Motor neuron (in vitro differentiated cells): ENCODE results near the gene FXYD2. TPM values are rescaled to one million over a fixed set of nuclear protein-coding genes. Genes with fewer than 3 reads are reported as not detected.

Experiments used
- ATAC-seq, 8 experiments: fragments of 200-7000 bp; cut with Tn5 transposase; replicated peaks in 6 of 8; 2 replicates each; pipeline ENCODE4 v1.8.0; 2021; ENCODE audit warnings: mild to moderate bottlenecking in 8 of 8, moderate library complexity in 8 of 8
- H3K27ac ChIP-seq, 2 donors: fragments of 250-450 bp; sonication (Bioruptor Pico); 2 replicates each; pipeline ENCODE4 v1.9.0; 2021; ENCODE audit warnings: antibody characterized with exemption in 2 of 2, mild to moderate bottlenecking in 2 of 2, moderate library complexity in 1 of 2
- H3K4me1 ChIP-seq, 2 donors: fragments of 250-450 bp; sonication (Bioruptor Pico); replicated peaks in 1 of 2; 2 replicates each; pipeline ENCODE4 v1.6.1; 2021; ENCODE audit warnings: antibody characterized with exemption in 2 of 2, mild to moderate bottlenecking in 2 of 2, moderate library complexity in 1 of 2
- H3K4me3 ChIP-seq, 5 donors: fragments of 250-450 bp; sonication (Bioruptor Pico); 2 replicates each; pipeline ENCODE4 v1.9.0; 2021; ENCODE audit warnings: antibody characterized with exemption in 5 of 5, mild to moderate bottlenecking in 5 of 5, moderate library complexity in 4 of 5
- WGBS, 10 experiments: fragments of 450-650 bp; shearing (Covaris generic); methylation state at CpG; one replicate each; pipeline ENCODE4 v1.0.0; 2022; 5-methylcytosine and 5-hydroxymethylcytosine counted together
- in situ Hi-C, 9 experiments: fragments of 400-800 bp; cut with MboI; loops; one replicate each; pipeline ENCODE4 v1.15.0; 2021; ENCODE audit warnings: low sequenced_read_pairs in 9 of 9, low pct_unique_long_range_greater_than_20kb in 2 of 9; ENCODE audit not compliant: unreplicated experiment in 9 of 9
- total RNA-seq, 8 experiments: library from RNA; unstranded; fragments of 300-600 nt; gene quantifications; 2 replicates each; pipeline versions ENCODE4 v1.2.3 to v1.2.4, GENCODE V29; 2022

Gene FXYD2
- total RNA-seq, result 1 to 10 TPM in 5 of 8 experiments, under 1 TPM in 3; 0.22 to 4.3 (median 1.3) TPM

DNA sequence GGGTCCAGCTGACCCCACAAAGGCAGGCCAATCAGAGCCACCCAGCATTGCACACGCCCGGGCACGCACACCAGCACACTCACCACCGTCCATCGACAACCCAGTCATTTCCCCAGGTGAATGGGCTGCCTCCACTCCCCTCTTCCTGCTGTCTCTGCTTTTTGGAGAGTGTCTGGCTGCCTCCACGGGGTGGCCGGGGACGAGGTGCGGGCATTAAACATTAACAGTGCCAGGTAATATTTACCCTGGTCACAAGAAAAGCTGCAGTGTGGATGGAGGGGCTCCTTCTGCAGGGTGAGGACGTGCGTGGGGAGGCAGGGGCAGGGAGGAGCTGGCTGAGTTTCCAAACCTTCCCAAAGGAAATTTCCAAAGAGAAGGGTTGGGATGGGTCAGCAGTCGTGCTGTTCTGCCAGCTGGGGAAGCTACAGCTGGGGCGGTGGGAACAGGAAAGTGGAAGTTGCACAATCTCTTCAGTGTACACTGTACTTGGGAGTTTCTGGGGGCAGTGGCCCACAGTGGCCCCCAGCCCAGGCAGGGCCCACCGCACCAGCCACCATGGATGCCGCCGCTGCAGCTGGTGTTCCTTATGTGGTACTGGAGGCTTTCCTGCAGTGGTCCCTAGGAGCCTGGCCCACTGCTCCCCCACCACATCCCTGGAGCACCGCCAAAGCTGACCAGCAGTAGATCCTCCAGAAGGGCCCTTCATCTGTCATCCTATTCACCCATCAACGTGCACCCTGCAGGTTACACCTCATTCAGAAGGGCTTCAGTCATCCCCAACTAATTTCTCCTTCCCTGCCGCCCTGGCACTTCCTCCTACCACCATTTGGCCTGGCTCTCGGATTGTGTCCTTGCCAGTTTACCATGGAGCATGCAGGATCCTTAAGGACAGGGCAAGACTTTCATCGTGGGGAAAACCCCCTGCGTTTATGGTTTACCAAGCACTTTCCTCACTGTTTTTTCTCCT, at the start of gene FXYD2:
Gene FXYD2 (minus strand): TSS at position 174 of the 967 bp plus-strand sequence. CDS start 66 bp downstream, at position 108.
- in situ Hi-C loops, result loop anchor here in 8 of 9 experiments (10.0 to 25.0 kb wide), 4 partner anchors 112 to 388 kb away; partner anchors contain the start of gene TMPRSS13 (in 3 of the 8)
- H3K27ac ChIP-seq, result no peak within 1 kb of the TSS
- WGBS, 10 experiments, result 33 to 100% (median 58%) methylated on average over 1 to 14 of the region's 22 CpGs; no CpG with 5 or more reads in 3 of the 10 experiments

GRCh38 chr11:117873828-117874125, 49.2 kb upstream of the FXYD2 start:
- WGBS, 10 experiments, result 21 to 100% (median 69%) methylated on average over 1 to 4 of the region's 8 CpGs; no CpG with 5 or more reads in 6 of the 10 experiments
- in situ Hi-C loops, result no loop called here
- Histone ChIP-seq H3K27ac (no peak overlapping the region), H3K4me1 (peaks cover 37 to 60% of the 10 kb centered on the region in 2 donors), H3K4me3 (peak overlapping the region in 2 of 5 donors; percentile 80 to 86)
- ATAC-seq, result no peak

More for the DNA sequence above, at the start of gene FXYD2:
- H3K4me3 ChIP-seq, result no peak within 1 kb of the TSS
- ATAC-seq, result no peak
- peaks cover 13 to 26% of the 10 kb centered on the region in 2 donors for H3K4me1 ChIP-seq

GRCh38 chr11:117872975-117873827, 48.7 kb upstream of the FXYD2 start:
- 57 to 93% (median 90%) methylated on average over 4 to 11 of the region's 15 CpGs; no CpG with 5 or more reads in 3 of the 10 experiments for WGBS, 10 experiments
- H3K4me3 ChIP-seq, result no peak overlapping the region
- peaks cover 38 to 64% of the 10 kb centered on the region in 2 donors for H3K4me1 ChIP-seq
- H3K27ac ChIP-seq, result no peak overlapping the region
- in situ Hi-C loops, result no loop called here
- ATAC-seq, result no peak

DNA sequence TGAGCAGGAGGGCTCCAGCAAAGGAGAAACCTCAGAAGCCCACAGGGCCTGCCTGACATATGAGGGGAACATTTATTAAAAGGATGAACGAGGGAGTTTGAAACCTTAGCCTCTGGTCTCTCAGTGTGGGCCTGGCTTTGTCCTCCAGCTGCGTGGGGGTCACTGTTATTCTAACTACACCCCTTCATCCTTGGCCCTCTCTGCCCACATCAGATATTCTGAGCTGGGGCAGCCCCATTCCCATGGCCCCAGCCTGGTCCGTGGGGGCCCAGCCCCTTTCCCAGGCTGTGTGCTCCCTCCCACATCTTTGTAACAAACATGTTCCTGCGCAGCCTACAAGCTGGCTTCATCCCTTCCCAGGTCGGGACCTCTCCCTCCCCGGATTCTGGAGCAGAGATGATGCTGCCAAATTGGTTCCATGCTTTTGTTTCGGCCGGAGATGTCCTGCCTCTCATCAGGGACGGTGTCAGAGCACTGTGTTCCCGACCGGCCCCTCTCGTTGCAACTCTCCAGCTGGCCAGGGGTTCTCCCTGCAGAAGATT, 47.9 kb upstream of the FXYD2 start:
- no peak for ATAC-seq
- in situ Hi-C loops, result no loop called here
- WGBS, 10 experiments, result 7 to 80% (median 24%) methylated on average over 1 to 7 of the region's 12 CpGs; no CpG with 5 or more reads in 5 of the 10 experiments

DNA sequence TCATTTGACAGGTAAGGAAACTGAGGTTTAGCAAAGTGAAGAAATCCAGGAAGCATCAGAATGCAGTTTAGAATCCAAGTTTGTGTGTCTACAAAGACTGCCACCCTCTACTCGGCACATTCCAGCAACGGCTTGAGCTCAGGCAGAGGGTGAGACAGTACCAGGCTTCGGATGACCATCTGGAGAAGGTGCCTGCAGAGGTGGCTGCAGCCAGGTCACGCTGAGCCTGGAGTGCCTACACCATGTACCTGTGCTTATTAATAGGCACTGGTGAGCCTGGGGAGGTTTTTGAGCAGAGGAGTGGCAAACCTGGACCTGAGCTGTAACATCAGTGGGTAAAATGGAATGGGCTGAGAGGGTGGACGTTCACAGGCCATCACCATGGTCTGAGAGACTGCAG, 47.2 kb upstream of the FXYD2 start:
- peaks cover 30 to 61% of the 10 kb centered on the region in 2 donors for H3K4me1 ChIP-seq
- WGBS, 10 experiments, result 10 to 100% (median 100%) methylated on average over 1 to 4 of the region's 5 CpGs; no CpG with 5 or more reads in 7 of the 10 experiments
- no peak for ATAC-seq
- H3K4me3 ChIP-seq, result no peak overlapping the region
- in situ Hi-C loops, result no loop called here
- H3K27ac ChIP-seq, result no peak overlapping the region

More for the DNA sequence above, 47.9 kb upstream of the FXYD2 start:
- no peak overlapping the region for H3K27ac ChIP-seq
- peaks cover 36 to 65% of the 10 kb centered on the region in 2 donors for H3K4me1 ChIP-seq
- no peak overlapping the region for H3K4me3 ChIP-seq

- Histone ChIP-seq H3K27ac (no peak overlapping the region), H3K4me1 (peaks cover 30 to 61% of the 10 kb centered on the region in 2 donors), H3K4me3 (no peak overlapping the region)
- in situ Hi-C loops, result no loop called here
- ATAC-seq, result no peak
- WGBS, 10 experiments, result 70 to 100% (median 92%) methylated on average over 2 to 6 of the region's 18 CpGs; no CpG with 5 or more reads in 2 of the 10 experiments
Observed at GRCh38 chr11:117871160-117871559, 46.6 kb upstream of the FXYD2 start.

DNA sequence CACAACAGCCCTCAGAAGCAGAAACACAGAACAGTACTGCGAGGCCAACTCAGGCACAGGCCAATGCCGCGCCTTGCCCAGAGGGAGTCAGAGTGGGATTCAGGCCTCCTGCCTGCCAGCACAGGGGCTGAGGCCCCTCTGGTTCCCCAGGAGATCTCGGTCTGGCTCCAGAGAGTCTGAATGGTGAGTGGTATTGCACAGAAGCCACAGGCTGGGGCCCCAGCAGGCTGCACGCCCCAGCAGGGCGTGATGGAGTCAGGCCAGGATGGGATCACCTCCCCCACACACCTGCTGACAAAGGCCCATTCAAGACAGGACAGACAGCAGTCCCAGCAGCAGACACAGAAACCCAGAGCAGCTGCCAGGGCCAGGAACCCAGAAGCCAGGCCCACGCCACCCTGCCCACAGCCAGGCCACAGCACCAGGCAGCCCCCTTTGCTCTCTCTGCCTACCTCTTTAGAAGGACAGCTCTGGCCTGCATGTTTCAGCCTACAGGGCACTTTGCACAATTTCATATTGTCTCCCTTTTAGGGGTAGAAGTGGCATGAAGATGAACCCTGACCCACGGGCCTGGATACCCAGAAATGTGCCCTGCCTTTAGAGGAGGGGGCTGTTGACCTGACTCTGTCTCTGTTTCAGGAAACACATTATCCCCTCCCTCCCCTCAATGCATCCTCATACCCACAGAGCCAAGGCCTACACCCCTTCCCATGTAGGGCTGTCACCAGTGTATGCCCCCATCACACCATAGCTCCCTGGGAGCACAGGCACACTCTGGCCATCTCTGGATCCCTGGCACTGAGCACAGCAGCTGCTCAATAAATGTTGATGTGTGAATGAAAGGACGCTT, 45.8 kb upstream of the FXYD2 start:
- H3K4me3 ChIP-seq, result no peak overlapping the region
- H3K4me1 ChIP-seq, result peaks cover 30 to 59% of the 10 kb centered on the region in 2 donors
- peak in 5 of 8 experiments; percentile 40 to 87 (median 52) for ATAC-seq
- WGBS, 10 experiments, result 14 to 87% (median 50%) methylated on average over 1 to 3 of the region's 9 CpGs; no CpG with 5 or more reads in 3 of the 10 experiments
- H3K27ac ChIP-seq, result no peak overlapping the region
- in situ Hi-C loops, result no loop called here

GRCh38 chr11:117869604-117870003, 45.1 kb upstream of the FXYD2 start:
- H3K4me1 ChIP-seq, result peaks cover 25 to 52% of the 10 kb centered on the region in 2 donors
- in situ Hi-C loops, result no loop called here
- peak in 2 of 8 experiments; percentile 35 to 40 for ATAC-seq
- no peak overlapping the region for H3K27ac ChIP-seq
- no peak overlapping the region for H3K4me3 ChIP-seq
- 43 to 90% (median 82%) methylated on average over 1 to 4 of the region's 4 CpGs; no CpG with 5 or more reads in 5 of the 10 experiments for WGBS, 10 experiments

DNA sequence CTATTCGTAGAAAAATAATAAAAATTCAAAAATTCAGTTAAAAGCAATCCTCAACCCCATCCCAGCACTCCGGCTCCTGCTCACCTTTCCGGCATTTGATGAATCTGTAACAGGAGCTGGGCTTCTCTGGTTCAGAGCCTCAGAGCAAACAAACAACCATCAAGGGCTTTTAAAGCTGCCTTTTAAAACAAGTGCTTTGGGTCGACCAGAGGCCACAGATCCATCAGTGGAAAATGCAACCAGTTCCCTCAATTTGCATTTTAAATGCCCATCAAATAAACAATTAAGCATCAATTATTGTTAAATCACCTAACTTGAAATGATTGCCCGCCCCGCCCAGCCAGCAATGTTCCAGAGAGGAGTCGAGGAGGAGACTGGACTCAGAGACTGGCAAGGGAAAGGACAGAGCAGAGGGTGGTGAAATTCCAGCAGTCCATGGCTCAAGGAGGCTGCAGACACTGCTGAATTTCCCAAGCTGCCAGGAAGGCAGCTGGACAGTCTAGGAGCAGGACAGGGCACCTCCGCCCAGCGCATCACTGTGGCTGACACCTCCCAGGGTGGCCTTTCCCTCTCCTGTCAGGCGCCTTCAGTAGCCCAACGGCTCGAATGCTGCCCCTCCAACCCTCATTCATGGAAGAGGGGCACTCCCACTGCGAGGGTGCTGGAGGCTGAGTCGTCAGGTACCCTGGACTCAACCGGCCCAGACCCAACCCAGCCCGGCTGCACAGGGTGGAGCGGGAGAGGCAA, 44.4 kb upstream of the FXYD2 start:
- in situ Hi-C loops, result no loop called here
- H3K27ac ChIP-seq, result no peak overlapping the region
- WGBS, 10 experiments, result 52 to 88% (median 73%) methylated on average over 1 to 16 of the region's 17 CpGs; no CpG with 5 or more reads in 1 of the 10 experiments
- peaks cover 20 to 46% of the 10 kb centered on the region in 2 donors for H3K4me1 ChIP-seq
- peak; percentile 7 to 61 (median 48) for ATAC-seq
- no peak overlapping the region for H3K4me3 ChIP-seq

DNA sequence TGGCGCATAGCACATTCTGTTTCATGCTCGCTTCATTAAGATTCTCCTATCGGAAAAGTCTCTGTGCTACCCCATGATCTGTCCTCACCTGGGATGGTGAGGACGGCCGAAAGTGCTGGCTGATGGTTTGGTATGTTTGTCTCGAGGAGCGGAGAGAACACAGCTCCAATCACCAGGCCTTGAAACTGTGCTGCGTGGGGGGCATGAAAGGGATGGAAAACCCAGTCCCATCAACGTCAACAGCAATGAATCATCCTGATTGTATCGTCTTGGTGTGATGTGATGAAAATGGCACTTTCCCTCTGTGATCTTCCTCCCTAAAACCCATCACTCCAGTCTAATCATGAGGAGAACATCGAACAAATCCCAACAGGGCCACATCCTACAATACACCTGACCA, 43.5 kb upstream of the FXYD2 start:
- peaks cover 18 to 37% of the 10 kb centered on the region in 2 donors for H3K4me1 ChIP-seq
- no peak overlapping the region for H3K27ac ChIP-seq
- WGBS, 10 experiments, result 20 to 100% (median 86%) methylated on average over 1 to 9 of the region's 11 CpGs; no CpG with 5 or more reads in 2 of the 10 experiments
- in situ Hi-C loops, result no loop called here
- H3K4me3 ChIP-seq, result no peak overlapping the region
- no peak for ATAC-seq

DNA sequence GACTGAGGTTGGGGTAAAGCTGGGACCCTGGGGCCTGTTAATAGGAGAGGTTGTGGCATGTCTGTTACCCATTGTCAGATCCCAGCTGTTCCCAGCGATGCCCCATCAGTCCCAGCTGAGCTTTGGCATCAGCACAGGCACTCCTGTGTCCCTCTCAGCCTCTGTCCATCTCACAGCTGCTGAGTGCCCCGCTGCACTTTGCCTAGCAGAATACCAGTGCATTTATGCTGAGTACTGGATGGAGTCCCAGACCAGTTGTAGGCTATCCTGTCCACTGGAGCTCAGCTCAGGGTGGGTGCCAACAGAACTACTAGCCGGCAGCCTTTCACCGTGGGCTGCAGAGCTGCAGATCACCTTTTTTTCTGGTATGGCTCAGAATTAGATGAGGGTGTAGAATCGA, 42.0 kb upstream of the FXYD2 start:
- ATAC-seq, result no peak
- Histone ChIP-seq H3K27ac (no peak overlapping the region), H3K4me3 (no peak overlapping the region), H3K4me1 (peaks cover 18 to 41% of the 10 kb centered on the region in 2 donors)
- in situ Hi-C loops, result no loop called here
- 41 to 94% (median 82%) methylated on average over 2 to 4 of the region's 5 CpGs; no CpG with 5 or more reads in 5 of the 10 experiments for WGBS, 10 experiments
